NCI-H1436 (cell line): Measurements from ENCODE around the gene TP53.
"Not testable (repeated sequence)": the region's sequence is repeated elsewhere in the genome, so short reads cannot be mapped to it uniquely, and the experiment has no call there.

Experiments
- DNase-seq: peaks from one replicate; lab custom pipeline; 2025; lab: John Stamatoyannopoulos, UW

TP53 gene

DNA sequence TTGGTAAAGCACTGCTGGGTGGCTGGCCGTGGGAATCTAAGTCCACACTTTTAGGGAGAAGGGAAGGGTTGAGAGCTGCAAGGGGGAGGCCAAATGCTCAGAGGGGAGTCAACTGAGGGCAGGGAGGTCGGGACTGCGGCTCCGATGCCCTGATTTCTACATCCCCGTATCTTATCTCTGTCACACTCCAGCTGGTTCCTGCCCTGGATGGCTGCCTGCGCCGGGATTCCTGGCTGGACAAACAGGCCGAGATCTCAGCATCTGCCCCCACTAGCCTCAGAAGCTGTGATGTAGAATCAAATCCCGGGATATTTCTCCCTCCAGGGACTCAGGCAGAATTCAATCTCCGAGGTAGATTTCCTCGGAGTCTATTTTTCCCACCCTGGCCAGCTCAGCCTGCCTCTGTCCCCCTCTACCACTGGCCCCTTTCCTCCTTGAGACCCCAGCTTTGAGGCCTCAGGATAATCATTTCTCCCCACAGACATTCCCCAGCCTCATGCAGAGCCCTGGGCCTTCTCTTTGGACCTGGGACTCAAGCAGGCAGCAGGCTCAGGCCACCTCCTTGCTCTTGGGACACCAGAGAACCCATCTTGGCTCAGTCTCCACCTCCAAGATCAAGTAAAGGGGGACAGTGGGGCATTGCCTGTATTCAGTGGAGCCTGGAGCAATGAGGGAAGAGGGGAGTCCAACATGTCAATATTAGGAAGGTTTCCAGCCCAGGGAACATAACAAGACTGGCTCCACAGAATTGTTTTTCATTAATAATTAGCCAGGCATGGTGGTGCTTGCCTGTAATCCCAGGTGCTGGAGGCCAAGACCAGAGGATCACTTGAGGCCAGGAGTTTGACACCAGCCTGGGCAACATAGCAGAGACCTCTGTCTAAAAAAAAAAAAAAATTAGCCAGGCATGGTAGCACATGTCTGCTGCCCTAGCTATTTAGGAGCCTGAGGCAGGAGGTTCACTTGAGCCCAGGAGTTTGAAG, 55.6 kb downstream of the TP53 start:
- no peak for DNase-seq

DNA sequence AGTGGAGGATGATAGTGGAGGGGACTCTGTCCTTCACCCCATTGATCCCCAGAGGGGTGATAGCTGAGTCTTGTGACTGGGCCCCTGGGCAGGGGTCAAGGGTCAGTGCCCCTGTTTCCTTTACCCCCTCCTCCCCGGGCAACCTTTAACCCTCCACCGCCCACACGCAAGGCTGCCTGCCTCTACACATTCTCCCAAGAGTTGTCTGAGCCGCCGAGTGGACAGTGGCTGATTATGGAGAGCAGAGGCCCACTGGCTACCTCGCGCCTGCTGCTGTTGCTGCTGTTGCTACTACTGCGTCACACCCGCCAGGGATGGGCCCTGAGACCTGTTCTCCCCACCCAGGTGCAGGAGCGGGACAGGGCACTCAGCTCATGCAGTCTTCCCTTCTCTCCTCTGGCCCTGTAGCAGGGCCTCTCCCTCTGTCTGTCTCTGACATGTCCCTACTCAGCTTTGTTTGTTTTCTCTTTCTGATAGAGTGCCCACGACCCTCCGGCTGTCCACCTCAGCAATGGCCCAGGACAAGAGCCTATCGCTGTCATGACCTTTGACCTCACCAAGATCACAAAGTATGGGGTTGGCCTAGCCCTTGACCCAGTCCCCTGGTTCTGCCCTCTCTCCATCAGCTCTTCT, 57.2 kb downstream of the TP53 start, which contains the start of gene SHBG:
Gene SHBG (plus strand): TSS at position 197 of the 633 bp plus-strand sequence. CDS start 38 bp downstream, at position 235.
- no peak for DNase-seq

DNA sequence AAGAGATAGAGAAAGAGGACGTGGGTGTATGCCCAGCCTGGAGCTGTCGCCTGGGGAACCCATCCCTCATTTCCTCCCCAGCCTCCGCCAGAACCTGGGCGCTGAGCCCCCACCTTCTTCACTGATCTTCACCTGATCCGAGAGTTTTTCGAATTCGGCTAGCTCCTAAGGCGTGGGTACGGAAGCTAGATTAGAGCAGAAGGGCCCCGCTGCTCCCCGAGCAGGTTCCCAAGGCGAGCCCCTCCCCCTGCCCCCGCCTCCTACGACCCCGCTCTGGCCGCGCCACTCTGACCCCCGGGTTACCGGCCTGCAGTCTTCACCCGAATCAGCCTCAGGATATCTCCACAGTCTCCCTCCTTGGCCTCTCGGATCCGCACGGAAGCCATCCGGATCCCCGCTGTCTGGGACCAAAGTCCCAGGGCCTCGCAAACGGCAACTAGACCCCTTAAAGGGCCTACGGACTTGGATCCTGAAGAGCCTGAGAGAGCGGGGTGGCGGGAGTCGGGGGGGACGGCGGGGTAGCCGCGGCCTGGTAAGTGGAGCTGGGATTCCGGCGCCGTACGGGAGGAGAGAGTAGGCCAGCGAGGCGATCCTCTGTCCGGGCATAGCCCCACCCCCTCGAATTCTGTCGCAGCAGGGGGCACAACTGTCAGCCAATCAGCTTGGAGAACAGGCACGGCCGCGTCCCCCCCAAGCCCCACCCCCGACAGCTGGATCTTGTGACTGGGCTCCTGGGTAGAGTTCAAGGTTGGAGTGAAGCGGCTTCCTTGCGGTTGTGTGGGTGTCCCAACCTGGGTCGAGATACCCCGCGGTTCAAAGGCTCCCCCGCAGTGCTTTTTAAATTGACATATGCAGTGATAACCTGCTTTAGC, 59.8 kb downstream of the TP53 start, which contains the start of gene SAT2:
Gene SAT2 (minus strand): TSS at position 572 of the 872 bp plus-strand sequence. CDS start 186 bp downstream, at position 386.
- DNase-seq: peak; percentile 84

DNA sequence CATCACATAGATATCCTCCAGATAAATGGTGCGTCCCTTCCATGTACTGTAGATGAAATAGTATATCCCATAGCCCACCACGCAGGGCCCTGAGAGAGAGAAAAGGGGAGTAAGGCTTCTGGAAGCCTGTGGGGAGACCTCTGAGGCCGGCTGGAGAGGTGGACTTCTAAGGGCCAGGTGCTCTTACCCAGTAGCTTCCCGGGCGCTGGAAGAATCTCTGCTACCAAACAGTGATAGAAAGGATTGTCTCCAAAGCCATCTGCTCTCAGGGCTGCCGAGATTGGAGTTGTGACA, 60.4 kb downstream of the TP53 start:
- DNase-seq: no peak

DNA sequence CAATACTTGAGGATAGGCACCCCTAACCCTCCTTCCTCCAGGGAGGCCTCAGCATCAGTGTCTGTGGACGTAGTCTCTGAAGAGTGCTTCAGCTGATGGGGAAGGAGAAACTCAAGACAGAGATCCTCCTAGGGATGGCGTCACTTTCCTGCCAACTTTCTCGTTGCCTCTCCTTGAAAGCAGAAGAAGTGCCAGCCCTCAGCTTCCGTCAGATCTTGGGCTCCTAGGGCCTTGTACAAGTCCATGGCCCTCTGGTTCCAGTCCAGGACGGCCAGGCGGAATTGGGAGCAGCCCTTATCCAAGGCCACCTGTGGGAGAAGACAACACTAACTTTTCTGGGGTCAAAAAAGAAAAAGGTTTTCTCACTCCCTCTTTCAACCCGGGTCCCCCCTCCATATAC, 61.0 kb downstream of the TP53 start:
- no peak for DNase-seq

DNA sequence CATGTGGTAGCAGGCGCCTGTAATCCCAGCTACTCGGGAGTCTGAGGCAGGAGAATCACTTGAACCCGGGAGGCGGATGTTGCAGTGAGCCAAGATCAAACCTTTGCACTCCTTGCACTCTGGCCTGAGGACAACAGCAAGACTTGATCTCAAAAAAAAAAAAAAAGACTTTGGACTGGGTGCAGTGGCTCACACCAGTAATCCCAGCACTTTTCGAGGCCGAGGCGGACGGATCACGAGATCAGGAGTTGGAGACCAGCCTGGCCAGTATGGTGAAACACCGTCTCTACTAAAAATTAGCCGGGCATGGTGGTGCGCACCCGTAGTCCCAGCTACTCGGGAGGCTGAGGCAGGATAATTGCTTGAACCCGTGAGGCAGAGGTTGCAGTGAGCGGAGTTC, 61.5 kb downstream of the TP53 start:
- not testable (repeated sequence) for DNase-seq

DNA sequence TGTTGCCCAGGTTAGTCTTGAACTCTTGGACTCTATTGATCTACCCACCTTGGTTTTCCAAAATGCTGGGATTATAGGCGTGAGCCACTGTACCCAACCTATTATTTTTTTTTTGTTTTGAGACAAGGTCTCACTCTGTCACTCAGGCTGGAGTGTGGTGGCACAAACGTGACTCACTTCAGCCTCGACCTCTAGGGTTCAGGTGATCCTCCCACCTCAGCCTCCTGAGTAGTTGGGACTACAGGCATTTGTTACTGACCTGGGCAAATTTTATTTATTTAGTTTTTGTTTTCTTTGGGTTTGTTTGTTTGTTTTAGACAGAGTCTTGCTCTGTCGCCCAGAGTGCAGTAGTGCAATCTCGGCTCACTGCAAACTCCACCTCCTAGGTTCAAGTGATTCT, 63.6 kb downstream of the TP53 start:
- no peak for DNase-seq

DNA sequence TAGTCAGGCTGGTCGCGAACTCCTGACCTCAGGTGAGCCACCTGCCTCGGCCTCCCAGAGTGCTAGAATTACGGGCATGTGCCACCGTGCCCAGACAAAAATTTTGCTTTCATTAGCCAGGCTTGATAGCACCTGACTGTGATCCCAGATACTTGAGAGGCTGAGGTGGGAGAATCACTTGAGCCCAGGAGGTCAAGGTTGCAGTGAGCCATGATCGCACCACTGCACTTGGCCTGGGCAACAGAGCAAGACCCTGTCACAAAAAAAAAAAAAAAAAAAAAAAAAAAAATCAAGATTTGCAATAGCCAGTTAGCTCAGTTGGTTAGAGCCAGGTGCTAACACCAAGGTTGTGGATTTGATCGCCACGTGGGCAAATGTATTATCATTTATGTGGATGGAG, 66.5 kb downstream of the TP53 start:
- DNase-seq: no peak

DNA sequence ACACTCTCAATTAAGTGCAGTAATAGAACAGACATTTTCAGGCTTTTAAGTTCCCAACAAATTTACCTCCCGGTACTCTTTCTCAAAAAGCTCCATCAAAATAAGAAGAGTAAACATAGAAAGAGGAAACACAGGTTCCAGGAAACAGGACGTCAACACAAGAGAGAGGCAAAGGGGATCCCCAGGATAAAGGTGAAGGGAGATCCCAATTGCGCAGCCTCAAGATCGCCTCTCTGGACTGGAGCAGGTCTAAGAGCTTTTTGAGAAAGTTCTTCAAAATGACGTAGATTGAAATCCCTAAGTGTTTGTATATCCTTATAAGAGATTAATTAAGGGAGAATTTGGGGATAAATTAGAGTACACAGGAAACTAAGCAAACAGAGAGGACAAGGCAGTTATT, 68.7 kb downstream of the TP53 start:
- no peak for DNase-seq
